ENCODE results near the gene CDIPT. TPM values are rescaled to one million over a fixed set of nuclear protein-coding genes. Genes with fewer than 3 reads are reported as not detected.

Gene CDIPT
- total and polyA plus RNA-seq, 2 of the 13 experiments (the other 11 are each of a cell fraction or from before 2014, with no cell fraction given), result 54.9 to 97.5 TPM

DNA sequence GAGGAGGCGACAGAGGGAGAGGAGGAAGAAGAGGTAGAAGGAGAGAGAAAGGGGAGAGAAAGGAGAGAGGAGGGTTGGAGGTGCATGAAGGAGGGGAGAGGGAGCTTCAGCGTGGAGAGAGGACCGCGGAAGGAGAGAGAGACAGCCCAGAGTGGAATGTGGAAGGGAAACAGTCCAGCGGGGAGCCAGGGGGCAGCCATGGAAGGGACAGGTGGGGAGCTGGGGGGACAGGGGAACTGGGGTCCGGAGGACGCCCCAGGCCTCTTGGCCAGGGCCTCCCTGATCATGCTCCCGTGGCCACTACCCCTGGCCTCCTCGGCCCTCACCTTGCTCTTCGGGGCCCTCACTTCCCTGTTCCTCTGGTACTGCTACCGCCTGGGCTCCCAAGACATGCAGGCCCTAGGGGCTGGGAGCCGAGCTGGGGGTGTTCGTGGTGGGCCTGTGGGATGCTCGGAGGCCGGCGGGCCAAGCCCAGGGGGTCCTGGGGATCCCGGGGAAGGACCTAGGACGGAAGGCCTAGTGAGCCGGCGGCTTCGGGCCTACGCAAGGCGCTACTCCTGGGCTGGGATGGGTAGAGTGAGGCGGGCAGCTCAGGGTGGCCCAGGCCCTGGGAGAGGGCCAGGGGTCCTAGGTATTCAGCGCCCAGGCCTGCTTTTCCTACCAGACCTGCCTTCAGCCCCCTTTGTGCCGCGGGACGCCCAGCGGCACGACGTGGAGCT is 38.0 kb upstream of the CDIPT start (continued):
- TF ChIP-seq, protein P1, sequence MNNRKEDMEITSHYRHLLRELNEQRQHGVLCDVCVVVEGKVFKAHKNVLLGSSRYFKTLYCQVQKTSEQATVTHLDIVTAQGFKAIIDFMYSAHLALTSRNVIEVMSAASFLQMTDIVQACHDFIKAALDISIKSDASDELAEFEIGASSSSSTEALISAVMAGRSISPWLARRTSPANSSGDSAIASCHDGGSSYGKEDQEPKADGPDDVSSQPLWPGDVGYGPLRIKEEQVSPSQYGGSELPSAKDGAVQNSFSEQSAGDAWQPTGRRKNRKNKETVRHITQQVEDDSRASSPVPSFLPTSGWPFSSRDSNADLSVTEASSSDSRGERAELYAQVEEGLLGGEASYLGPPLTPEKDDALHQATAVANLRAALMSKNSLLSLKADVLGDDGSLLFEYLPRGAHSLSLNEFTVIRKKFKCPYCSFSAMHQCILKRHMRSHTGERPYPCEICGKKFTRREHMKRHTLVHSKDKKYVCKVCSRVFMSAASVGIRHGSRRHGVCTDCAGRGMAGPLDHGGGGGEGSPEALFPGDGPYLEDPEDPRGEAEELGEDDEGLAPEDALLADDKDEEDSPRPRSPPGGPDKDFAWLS (CRISPR knock-in tag; IDR thresholded peaks at IDR 0.05; ENCODE audit: borderline replicate concordance), result no peak
- TF ChIP-seq ZFP41 (CRISPR knock-in tag; IDR thresholded peaks at IDR 0.05; ENCODE audit: borderline replicate concordance), result no peak
- TF ChIP-seq, protein P2, sequence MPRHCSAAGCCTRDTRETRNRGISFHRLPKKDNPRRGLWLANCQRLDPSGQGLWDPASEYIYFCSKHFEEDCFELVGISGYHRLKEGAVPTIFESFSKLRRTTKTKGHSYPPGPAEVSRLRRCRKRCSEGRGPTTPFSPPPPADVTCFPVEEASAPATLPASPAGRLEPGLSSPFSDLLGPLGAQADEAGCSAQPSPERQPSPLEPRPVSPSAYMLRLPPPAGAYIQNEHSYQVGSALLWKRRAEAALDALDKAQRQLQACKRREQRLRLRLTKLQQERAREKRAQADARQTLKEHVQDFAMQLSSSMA (CRISPR knock-in tag; IDR thresholded peaks at IDR 0.05), result no peak
- TF ChIP-seq ZNF354B (CRISPR knock-in tag; IDR thresholded peaks at IDR 0.05), result peak; percentile 3; the same call in 1 of the 2 replicates
- TF ChIP-seq HDAC1 (CRISPR knock-in tag; IDR thresholded peaks at IDR 0.05), result peak; percentile 28; the same call in 1 of the 2 replicates
- TF ChIP-seq, protein P3, sequence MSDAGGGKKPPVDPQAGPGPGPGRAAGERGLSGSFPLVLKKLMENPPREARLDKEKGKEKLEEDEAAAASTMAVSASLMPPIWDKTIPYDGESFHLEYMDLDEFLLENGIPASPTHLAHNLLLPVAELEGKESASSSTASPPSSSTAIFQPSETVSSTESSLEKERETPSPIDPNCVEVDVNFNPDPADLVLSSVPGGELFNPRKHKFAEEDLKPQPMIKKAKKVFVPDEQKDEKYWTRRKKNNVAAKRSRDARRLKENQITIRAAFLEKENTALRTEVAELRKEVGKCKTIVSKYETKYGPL (CRISPR knock-in tag; IDR thresholded peaks at IDR 0.05), result no peak
- TF ChIP-seq ZNF430 (CRISPR knock-in tag; IDR thresholded peaks at IDR 0.05), result peak; percentile 79; the same call in 1 of the 2 replicates
- TF ChIP-seq, protein P4, sequence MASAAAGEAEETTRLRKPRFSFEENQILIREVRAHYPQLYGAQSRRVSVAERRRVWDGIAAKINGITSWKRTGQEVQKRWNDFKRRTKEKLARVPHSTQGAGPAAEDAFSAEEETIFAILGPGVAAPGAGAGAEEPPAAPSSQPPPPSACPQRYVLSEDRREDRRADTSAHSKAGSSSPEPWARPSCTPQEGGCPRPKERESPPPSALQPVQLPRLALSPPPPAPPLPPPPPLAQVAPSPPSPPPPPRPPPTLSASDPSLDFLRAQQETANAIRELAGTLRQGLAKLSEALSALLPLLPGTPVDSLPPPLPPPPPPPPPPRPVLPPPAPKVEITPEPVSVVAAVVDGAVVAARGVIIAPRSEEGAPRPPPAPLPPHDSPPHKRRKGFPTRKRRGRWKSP (CRISPR knock-in tag; IDR thresholded peaks at IDR 0.05), result no peak
- no peak for TF ChIP-seq ZNF331 (CRISPR knock-in tag; IDR thresholded peaks at IDR 0.05)
- TF ChIP-seq, protein P5, sequence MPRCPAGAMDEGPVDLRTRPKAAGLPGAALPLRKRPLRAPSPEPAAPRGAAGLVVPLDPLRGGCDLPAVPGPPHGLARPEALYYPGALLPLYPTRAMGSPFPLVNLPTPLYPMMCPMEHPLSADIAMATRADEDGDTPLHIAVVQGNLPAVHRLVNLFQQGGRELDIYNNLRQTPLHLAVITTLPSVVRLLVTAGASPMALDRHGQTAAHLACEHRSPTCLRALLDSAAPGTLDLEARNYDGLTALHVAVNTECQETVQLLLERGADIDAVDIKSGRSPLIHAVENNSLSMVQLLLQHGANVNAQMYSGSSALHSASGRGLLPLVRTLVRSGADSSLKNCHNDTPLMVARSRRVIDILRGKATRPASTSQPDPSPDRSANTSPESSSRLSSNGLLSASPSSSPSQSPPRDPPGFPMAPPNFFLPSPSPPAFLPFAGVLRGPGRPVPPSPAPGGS (CRISPR knock-in tag; IDR thresholded peaks at IDR 0.05), result peak; percentile 20; the same call in 1 of the 2 replicates
- TF ChIP-seq ZNF619 (CRISPR knock-in tag; IDR thresholded peaks at IDR 0.05), result no peak
- TF ChIP-seq ZNF468 (CRISPR knock-in tag; IDR thresholded peaks at IDR 0.05), result no peak
- TF ChIP-seq KLF13 (CRISPR knock-in tag; IDR thresholded peaks at IDR 0.05), result no peak
- TF ChIP-seq KDM1A (CRISPR knock-in tag; IDR thresholded peaks at IDR 0.05), result no peak
- TF ChIP-seq MAFK (conservative IDR thresholded peaks at IDR 0.05 in 1 of 2, IDR thresholded peaks at IDR 0.05 in 1 of 2; ENCODE audit: low read length in 2 of 2), result no peak
- TF ChIP-seq TBL1XR1 (IDR thresholded peaks at IDR 0.05; ENCODE audit: borderline replicate concordance, low read length, partially characterized antibody), result no peak
- no peak for TF ChIP-seq ZBTB42 (CRISPR knock-in tag; IDR thresholded peaks at IDR 0.05)
- no peak for TF ChIP-seq YY1 (IDR thresholded peaks at IDR 0.05; ENCODE audit: insufficient read depth, insufficient replicate concordance, low read depth, low read length)
- peak; percentile 60; the same call in 1 of the 2 replicates for TF ChIP-seq ZNF768 (CRISPR knock-in tag; IDR thresholded peaks at IDR 0.05)
- TF ChIP-seq KMT2B (CRISPR knock-in tag; IDR thresholded peaks at IDR 0.05), result no peak; the same call in 1 of the 2 replicates
- TF ChIP-seq AGO2 (optimal IDR thresholded peaks at IDR 0.05; ENCODE audit: low read depth, low read length), result peak; percentile 60
- TF ChIP-seq, protein P6, sequence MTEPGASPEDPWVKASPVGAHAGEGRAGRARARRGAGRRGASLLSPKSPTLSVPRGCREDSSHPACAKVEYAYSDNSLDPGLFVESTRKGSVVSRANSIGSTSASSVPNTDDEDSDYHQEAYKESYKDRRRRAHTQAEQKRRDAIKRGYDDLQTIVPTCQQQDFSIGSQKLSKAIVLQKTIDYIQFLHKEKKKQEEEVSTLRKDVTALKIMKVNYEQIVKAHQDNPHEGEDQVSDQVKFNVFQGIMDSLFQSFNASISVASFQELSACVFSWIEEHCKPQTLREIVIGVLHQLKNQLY (CRISPR knock-in tag; IDR thresholded peaks at IDR 0.05), result no peak
- no peak for TF ChIP-seq IKZF4 (CRISPR knock-in tag; IDR thresholded peaks at IDR 0.05; ENCODE audit: borderline replicate concordance, low read depth, not compliant biosample characterization)
- no peak for TF ChIP-seq GTF3A (CRISPR knock-in tag; conservative IDR thresholded peaks at IDR 0.05)
